Stimulated activated CD8-positive, alpha-beta memory T cell treated with anti-CD3 and anti-CD28 coated beads, Interleukin-4, amount 100 ng/mL, for 4 hours (primary cell): ENCODE data around the gene ITGB6.

ENCODE experiments used
- DNase-seq, 2 donors: peaks; one replicate each; pipeline ENCODE4 v3.0.0-alpha.2; 2020; ENCODE audit warnings: low read depth in 2 of 2, low spot score in 1 of 2

The ITGB6 gene

DNA sequence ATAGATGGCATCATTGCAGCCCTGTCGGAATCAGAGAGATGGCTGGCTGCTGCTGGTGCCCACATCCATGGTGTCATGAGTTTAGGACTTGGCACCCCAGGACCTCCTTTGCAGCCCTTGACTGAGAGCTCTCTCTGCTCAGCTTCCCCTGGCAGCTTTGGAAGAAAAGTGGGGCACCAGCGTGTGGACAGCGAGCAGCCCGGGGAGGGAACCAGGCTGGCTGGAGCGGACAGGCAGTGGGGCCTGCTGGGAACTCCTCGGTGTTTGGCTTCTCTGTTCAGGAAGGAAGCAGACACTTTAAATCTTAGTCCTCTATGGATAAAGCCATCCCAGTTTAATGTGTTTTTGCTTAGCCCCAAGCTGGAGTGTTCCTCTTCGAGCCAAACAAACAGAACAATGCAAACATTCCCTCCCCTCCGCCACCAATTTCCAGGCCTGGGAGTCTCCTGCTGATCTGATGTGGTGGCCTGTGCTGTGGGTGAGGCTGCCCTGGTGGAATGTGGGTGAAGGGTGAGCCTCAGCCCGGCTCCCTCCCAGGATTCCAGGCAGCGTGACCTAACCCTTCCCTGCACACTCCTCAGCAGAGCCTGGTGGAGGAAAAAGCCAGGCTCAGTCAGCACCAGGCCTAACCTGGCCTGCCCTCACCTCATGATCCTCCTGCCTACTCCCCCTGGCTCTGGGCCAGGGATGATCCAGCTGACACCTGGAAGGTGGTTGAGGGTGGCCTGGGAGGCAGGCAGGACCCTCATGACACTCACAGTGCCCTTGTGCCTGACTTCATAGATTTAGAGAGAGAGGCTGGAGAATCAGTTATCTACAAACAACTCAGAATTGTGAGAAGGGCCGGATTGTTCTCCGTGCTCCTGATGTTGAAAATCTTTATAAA lies 21.6 kb upstream of the ITGB6 start:
- no peak for DNase-seq

DNA sequence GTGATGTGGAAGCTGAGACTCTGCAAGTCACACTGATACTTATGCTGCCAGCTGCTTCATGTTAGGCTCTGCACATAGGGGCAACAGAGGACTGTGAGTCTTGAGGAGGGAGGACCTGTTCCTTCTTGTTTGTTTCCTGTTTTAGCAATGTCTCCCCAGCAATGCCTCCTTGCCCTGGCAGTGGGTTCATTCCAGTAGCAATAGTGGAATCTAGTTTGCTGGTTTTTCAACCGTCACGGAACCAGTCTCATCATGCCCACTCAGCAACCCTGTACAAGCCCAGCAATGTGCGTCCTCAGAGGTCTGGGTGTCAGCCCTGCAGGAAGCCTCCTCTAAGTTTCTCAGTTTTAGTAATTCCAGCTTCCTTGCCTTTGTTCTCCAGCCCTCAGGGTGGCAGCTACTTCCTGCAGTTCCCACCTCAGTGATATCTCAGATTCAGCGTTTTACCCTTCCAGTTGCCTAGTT lies 20.5 kb upstream of the ITGB6 start:
- no peak for DNase-seq

DNA sequence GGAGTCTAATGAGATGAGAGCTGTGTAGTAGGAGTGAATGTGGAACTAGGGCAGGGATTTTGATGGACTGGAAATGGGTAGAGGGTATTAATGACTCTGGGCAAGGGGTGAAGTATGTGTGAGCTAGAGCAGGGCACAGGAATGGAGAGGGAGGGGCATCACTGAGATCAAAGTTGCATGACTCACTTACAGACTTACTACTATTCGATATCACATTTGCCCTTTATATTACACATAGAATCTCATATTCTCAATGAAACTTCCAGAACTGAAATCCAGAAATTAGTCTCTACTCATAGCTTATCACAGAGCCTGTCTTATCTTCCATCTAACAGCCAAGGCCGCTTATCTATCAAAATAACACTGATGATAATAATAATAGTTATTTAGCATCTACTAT lies 20.0 kb upstream of the ITGB6 start:
- DNase-seq = no peak

DNA sequence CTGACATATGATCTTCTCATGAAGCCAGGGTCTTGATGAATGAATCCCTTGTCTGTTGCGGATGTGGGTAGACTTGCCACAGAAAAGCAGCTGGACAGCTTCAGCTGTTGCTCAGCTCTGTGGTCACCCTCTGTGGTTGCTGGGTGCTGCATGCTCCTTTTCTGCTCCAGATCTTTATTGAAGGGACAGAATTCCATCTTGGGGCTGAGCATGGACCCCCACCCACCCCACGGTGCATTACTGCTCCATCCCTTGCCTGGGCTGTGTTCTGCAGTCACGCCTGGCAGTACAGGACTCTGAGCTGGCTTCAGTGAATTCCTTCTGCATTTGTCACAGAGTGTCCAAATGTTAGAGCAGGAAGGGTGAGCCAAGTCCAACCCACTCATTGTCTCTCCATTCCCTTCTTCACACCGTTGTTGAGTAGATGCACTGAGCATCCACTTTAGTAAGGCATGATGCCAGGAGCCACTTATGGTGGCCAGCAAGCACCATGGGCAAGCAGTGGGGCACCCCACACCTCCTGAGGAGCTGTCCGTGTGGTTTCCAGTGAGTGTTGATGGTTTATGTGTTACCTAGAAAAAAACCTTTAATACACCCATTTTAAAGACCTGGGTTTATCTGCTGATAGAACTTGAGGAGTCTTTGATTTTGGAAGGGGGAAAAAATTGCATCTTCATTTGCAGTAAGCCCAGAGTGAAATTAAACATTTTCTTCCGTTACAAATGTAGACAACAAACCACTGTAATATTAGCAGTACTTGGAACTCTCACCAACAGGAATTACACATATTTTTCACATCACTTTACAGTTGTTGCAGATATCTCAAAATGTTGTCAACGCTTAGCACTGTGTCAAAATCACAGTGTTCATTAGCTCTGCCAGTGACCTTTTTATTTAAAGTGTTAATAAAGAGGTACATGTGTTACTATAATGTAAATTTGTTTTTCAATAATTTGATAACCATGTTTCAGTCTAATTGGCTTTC lies 14.7 kb upstream of the ITGB6 start:
- DNase-seq = no peak

DNA sequence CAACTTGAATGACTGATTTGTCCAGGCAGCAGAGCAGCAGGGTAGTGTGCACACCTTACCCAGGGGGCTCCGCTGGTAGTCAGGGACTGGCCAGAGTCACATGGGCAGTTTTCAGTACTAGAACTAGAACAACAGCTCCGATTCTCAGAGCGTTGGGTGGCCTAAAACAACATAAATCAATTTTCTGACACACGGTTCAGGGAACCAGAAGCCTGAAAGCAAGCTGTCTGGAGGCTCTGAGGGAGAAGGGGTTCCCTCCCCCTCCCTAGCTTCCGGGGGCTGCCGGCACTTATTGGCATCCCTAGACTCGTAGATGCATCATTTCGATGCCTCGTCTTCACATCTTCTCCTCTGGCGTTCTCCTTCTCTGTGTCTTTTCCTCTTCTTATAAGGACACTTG lies 13.4 kb upstream of the ITGB6 start:
- DNase-seq = no peak

DNA sequence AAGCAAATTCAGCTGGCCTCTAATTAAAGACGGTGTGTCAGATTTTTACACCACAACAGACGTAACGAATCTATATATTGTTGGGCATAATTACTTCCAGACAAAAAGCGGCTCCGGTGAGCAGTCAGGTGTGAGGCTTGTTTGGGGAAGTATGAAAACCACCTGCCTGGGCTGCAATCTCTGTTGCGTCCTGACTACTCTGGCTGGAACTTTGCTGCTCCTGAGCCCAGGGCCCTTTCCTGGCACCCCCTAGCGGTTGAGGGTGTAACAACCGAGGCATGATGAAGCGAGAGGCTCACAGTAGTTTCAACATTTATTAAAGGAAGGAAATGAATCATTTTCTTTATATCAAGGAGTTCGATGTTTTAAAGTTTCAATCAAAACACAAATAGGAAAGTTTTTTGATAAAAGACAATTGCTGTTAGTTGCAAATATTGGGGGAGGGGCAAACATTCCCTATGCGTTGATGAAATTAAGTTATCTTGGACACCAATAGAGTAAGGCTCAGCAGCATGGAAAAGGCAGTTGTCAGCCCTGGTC lies 10.6 kb upstream of the ITGB6 start:
- DNase-seq = peak; percentile 21 to 54

DNA sequence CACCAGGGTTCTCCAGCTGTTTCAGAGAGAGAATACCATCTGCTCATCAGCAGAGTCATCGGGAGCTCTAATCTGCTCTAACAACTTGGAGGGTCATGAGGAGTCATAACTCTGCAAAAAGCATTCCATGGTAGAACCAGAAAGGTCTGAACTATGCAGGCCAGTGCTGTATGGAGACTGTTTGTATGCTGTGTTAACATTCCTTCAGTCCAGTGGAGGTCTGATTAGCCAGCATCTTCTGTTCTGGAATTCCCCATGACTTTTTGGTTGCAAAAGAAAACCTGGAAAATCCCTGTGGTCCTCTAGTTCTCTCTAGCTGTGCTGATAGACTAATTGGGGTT lies 9.4 kb upstream of the ITGB6 start:
- DNase-seq = no peak

DNA sequence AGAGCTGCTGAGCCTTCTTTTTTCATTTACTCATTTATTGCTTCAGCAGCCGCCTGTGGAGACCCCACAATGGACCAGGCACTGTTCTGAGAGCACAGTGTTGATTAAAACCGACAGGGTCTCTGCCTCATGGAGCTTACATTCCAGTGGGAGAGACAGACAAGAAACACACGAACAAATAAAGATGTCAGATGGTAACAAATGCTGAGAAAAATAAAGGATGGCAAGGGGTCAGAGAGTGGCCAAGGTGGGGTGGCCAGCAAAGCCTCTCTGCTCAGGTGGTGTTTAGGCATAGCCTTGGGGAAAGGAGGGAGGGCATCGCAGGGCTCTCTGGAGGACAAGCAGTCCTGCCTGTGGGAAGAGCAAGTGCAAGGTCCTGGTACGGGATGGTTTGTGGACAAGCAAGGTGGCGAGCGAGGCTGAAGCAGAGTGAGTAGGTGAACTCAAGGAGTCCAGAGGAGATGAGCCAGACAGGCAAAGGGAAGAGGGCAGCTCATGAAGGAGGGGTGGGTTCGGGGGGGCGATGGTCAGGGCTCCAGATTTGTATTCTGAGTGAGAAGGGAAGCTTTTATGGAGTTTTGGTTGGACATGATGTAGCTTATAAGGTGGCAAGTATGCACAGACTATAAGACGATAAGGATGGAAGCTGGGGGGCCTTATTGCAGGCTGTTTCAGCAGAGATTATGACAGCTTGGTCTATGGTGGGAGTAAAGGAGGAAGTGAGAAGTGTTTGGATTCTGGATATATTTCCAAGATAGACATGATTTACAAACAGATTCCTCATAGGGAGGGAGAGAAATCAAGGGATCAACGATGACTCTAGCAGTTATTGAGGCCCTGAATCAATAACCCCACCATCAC lies 8.8 kb upstream of the ITGB6 start:
- no peak for DNase-seq

DNA sequence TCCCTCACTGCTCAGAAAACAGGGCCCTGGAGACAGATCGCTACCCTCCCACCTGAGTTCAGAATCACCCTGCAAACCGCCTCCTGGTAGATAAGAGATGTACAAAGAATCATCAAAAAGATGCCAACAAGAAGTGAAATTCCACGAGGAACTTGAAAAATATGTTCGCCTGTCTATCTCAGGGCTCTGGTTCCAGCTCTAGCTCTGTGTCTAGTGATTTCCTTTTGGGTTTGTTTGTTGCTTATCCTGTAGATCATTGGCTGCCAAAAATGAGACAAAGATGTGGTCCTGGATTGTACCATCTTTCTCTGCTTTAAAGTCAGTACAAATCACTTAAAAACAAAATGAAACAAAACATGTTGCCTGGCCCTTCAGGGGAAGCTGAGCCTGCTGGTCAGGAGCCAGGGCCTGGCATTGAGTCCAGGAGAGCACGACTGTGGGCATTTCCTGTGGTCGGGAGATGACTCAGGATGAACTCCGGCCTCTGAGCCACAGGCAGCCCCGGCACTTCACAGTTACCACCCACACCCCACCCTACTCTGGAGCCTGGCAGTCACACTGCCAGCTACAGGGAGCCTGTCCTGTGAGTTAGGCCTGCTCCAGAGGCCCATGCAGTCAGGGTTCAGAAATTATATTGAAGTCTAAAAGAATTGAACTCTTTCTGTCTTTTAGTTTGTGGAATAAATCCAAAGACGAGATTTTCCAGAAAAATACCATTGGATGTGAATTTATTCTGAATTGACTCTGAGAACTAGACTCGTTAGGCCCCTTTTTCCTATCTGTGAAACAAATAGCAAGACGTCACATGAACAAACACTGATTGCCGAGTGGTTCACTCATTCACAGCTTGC lies 8.0 kb upstream of the ITGB6 start:
- no peak for DNase-seq

DNA sequence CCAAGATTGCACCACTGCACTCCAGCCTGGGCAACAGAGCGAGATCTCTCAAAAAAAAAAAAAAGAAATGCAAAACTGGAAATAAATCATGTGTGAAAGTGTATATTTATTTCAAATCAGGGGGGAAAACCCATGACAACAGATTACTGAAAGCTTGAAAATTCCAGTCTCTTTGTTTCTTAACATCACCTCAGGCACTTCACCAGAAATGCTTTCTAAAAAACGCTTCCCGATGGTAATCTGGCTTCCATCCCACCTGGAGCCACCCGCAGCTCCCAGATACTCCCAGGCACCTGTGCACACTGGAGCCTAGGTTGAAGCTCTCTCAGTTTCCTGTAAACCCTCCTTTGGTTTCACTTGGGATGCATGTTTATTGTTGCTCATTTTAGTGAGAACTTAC lies 7.2 kb upstream of the ITGB6 start:
- no peak for DNase-seq

DNA sequence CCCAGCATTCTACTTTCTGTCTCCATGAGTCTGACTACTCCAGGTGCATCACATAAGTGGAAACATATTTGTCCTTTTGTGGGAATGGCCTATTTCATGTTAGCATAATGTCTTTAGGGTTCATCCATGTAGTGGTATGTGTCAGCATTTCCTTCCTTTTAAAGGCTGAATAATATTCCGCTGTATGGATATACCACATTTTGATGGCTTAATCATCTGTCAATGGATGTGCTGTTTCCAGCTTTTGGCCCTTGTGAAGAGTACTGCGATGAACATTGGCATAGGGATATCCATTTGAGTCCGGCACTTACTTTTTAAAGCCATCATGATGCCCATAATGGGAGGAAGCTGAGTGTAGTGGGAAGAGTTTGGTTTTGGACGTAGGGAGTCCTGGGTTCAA lies 6.4 kb upstream of the ITGB6 start:
- no peak for DNase-seq

DNA sequence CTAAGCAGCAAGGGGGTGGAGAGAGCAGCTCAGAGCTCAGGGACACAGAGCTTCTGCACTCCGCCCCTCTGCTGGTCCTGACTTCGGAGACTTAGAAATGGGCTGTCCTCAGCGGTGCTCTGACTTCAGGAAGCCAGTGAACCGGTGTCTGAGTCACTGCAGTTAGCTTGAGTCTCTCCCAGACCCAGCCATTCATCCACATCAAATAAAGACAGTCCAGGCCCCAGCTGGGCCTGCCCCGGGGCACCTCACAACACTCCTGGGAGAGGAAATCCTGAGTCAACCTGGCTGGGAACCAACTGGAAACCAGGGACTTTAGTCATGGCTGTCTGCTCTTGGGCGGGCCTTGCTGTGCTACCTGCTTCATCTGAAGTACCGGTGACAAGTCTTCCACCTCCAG lies 5.4 kb upstream of the ITGB6 start:
- no peak for DNase-seq

DNA sequence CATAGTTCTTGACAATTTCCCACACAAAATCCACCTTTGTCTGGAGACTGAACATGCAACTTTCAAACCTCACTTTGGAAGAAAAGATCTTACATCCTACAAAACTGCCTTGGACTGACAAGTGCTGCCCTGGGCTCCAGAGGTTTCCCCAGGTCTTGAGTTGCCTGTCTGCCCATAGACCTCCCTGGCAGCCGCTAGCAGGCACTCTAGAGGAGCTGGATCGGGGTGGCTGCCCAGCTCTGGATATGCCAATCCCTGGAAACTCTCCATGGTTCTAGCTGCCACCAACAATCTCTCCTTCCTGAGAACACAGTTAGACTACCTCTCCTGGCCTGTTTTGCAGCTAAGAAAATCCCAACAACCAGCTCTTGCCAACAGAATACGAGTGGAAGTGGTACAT lies 3.4 kb upstream of the ITGB6 start:
- no peak for DNase-seq

DNA sequence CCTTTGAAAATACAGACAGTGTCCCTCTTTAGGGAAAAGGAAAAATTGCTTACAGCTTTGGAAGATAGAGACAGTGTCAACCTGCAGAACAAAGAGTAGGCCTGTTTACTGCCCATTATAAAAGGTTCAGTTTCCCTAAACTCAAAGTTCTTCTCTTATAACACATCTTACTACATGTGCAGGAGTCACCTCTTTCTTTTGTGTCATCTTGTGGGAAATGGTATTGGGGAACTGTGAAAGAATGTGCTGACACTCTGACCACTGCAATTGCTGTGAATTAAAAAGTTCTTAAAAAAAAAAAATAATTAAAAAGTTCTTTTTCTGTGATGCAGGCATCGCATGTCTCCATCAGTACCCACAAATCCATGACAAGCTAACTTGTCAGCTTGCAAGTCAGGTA lies 2.9 kb upstream of the ITGB6 start:
- no peak for DNase-seq

DNA sequence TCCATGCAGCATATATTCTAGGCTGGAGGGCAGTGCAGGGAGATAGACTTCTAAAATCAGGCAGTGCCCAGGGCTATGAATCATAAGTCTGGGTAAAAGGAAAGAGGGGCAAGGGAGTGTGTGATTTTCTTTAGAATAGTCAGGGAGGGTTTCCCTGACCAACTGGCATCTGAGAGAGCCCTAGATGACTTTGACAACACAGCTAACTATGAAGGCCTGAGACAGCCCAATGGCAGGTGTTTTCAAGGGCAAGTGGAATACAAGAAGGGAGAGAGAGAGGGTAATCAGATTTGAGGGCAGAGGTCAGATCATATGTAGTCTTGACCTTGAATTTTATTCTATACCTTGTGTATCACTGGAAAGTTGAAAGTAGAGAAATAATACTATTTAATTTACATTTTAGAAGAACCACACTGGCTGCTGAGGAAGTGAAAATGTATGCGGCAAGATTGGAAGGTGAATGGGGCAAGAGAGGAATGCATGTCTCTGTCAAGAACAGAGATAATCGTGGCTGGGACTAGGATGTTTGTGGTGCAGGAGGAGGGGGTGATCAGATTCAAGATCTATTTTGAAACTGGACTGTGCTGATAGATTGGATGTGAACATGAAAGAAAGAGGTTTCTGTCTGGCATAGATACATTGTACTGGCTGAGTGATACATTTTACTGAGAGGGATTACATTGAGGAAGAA lies 1.9 kb upstream of the ITGB6 start:
- DNase-seq = no peak

DNA sequence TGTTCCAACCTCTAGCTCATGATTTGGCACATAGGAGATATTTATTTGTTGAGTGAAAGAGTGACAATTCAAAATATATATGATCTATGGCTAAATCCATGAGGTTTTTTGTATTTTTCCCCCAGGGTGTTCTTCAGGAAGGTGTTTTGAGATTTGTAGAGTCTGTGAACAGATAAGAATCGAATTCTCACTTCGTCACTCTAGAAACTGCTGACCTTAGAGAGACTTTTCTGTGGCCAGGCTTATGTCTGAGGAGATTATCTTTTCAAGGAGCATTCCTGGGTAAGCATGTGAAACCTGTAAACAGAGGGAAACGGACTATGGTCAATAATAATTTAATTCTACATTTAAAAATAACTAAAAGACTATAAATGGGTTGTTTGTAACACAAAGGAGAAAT lies 849 bp upstream of the ITGB6 start:
- DNase-seq = no peak

DNA sequence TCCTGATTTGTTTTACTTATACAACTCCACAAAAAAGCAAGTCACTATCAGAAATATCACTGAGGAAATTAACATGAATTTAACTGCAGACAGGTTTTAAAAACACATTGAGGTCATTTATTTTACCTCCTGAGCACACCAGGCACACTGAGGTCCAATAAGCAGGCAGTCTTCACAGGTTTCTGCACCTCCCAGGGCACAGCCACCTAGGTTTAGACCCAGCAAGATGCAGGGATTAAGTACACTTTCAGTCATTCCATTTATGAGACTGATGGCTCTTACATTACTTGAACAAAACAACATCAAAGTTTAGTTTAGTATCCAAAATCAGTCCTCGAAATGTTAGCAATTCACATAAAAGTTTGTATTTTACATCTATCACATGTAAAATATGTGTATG lies 1.0 kb downstream of the ITGB6 start:
- DNase-seq = no peak

DNA sequence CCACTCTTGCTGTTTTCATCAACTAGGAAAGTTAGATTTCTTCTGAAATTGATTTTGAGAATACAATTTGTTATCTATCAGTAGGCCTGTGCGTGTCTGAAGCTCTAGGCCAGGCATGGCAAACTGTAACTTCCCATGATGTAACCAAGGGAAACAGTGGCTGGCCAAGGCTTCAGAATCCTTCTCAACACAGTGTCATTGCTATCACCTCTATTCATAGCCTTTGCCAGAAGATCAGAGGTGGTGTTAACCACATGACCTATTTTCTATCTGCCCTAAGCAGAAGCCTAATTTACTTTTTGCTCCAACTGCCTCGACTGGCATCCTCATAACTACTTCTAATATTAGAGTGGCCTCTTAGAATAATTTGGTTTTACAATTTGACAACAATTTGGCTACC lies 2.5 kb downstream of the ITGB6 start:
- no peak for DNase-seq

DNA sequence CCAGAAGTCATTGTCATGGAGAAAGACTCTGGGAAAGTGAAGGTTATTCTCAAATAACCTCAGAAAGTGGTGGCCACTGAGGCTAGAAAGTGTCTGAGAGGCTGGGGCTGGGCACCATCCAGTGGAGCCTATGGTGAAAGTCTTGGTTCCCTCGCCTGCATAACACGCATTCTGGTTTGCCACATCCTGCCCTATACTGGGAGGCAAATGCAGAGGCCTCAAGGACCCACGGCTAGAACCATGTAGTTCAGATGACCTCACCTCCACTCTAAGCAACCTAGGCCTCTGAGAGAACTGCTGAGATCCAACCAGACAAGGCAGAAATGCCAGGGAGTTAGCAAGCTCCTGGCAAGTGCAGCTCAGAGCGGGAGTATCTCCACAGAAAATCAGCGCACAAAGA lies 5.1 kb downstream of the ITGB6 start:
- no peak for DNase-seq
